ENCODE data around the gene NISCH.

Gene NISCH

GRCh38 chr3:52422669-52423068 lies 32.7 kb upstream of the NISCH start:
- no peak for DNase-seq (ENCODE audit: extremely low read depth, low read depth)
- no peak for TF ChIP-seq CTCF (IDR thresholded peaks at IDR 0.05; ENCODE audit: low read depth, low read length)

- DNase-seq (ENCODE audit: extremely low read depth, low read depth) = no peak
- no peak for TF ChIP-seq CTCF (IDR thresholded peaks at IDR 0.05; ENCODE audit: low read depth, low read length)
Observed at GRCh38 chr3:52423173-52423572, 32.2 kb upstream of the NISCH start.

GRCh38 chr3:52428151-52429005 lies 27.0 kb upstream of the NISCH start:
- DNase-seq (ENCODE audit: extremely low read depth, low read depth) = peak; percentile 81
- TF ChIP-seq CTCF (IDR thresholded peaks at IDR 0.05; ENCODE audit: low read depth, low read length) = peak; percentile 84

GRCh38 chr3:52429031-52429430 lies 26.4 kb upstream of the NISCH start:
- no peak for TF ChIP-seq CTCF (IDR thresholded peaks at IDR 0.05; ENCODE audit: low read depth, low read length)
- no peak for DNase-seq (ENCODE audit: extremely low read depth, low read depth)

GRCh38 chr3:52429779-52430415 lies 25.5 kb upstream of the NISCH start:
- no peak for TF ChIP-seq CTCF (IDR thresholded peaks at IDR 0.05; ENCODE audit: low read depth, low read length)
- no peak for DNase-seq (ENCODE audit: extremely low read depth, low read depth)

- TF ChIP-seq CTCF (IDR thresholded peaks at IDR 0.05; ENCODE audit: low read depth, low read length) = no peak
- DNase-seq (ENCODE audit: extremely low read depth, low read depth) = no peak
Observed at GRCh38 chr3:52430416-52430810, 25.0 kb upstream of the NISCH start.

All from AG09319 (cell line).